Loucy (cell line): ENCODE data around the gene SEMA6D.

Experiments used
- EZH2phosphoT487 ChIP-seq: fragments of 200-600 bp; IDR thresholded peaks from 2 replicates; pipeline ENCODE4 v1.6.1; 2018; ENCODE audit warnings: antibody characterized with exemption, mild to moderate bottlenecking, moderate library complexity, borderline replicate concordance
- TF ChIP-seq, protein P1 (sequence below): fragments of 200-600 bp; sonication (generic); conservative IDR thresholded peaks from 2 replicates; pipeline ENCODE4 v1.5.1; 2014; ENCODE audit warnings: mild to moderate bottlenecking, antibody characterized with exemption, low read length

DNA sequence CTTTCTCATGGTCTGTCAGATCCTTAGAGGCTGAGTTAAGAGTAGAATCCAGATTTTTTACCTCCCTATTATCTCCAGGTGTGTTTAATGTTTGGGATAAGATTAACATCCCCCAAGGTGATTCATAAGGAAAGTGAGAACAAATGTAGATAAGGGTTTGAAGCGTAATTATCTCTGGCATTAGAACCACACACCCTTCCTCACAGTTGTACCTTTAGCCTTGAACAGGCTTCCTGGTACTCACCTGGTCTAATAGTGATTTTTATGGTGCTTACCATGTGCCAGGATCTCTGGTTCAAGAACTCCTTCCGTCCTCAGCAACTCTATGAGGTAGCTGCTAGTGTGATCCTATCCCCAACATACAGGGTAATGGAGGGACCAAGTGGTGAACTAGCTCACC is 27.7 kb downstream of the SEMA6D start:
- TF ChIP-seq, protein P1, sequence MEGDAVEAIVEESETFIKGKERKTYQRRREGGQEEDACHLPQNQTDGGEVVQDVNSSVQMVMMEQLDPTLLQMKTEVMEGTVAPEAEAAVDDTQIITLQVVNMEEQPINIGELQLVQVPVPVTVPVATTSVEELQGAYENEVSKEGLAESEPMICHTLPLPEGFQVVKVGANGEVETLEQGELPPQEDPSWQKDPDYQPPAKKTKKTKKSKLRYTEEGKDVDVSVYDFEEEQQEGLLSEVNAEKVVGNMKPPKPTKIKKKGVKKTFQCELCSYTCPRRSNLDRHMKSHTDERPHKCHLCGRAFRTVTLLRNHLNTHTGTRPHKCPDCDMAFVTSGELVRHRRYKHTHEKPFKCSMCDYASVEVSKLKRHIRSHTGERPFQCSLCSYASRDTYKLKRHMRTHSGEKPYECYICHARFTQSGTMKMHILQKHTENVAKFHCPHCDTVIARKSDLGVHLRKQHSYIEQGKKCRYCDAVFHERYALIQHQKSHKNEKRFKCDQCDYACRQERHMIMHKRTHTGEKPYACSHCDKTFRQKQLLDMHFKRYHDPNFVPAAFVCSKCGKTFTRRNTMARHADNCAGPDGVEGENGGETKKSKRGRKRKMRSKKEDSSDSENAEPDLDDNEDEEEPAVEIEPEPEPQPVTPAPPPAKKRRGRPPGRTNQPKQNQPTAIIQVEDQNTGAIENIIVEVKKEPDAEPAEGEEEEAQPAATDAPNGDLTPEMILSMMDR, result no peak
- TF ChIP-seq EZH2phosphoT487, result no peak
